Measurements from ENCODE around the gene GLT8D1. TPM values are rescaled to one million over a fixed set of nuclear protein-coding genes. Genes with fewer than 3 reads are reported as not detected.

Gene GLT8D1
- polyA plus RNA-seq, 1 donor: 53.8 TPM

DNA sequence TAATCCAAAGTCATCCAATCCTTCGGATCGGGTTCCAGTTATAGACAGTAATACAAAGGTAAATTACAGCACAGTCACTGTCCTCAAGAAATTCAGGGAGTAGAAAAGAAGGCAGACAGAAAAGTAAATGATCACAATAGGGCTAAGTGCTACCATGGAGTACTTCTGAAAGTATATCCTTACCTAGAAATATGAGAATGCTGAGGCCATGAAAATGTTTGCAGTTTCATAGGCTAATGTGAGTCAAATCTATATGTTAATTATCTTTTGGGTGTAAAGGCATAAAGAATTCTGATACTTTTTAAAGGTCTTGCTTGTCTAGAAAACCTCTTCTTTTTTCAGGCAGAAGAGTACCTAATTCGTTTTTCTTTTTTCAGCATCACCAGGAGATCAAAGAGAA, 49.7 kb downstream of the GLT8D1 start:
- Histone ChIP-seq H3K27ac (ENCODE audit: low read length) (no peak overlapping the region), H3K27me3 (ENCODE audit: control insufficient read depth, insufficient read depth, low read length) (no peaks in the 10 kb centered on the region), H3K36me3 (ENCODE audit: control insufficient read depth, insufficient read depth, low read length) (peaks cover 71% of the 10 kb centered on the region), H3K4me3 (ENCODE audit: low read length) (no peak overlapping the region), H3K9me3 (ENCODE audit: control insufficient read depth, low read depth, low read length) (no peaks in the 10 kb centered on the region), H3K4me1 (ENCODE audit: control insufficient read depth, insufficient read depth, low read length) (no peaks in the 10 kb centered on the region)
- DNase-seq: no peak
- WGBS (ENCODE audit: insufficient coverage, low lambda C conversion rate): 100% methylated on average over 1 of the region's 3 CpGs

DNA sequence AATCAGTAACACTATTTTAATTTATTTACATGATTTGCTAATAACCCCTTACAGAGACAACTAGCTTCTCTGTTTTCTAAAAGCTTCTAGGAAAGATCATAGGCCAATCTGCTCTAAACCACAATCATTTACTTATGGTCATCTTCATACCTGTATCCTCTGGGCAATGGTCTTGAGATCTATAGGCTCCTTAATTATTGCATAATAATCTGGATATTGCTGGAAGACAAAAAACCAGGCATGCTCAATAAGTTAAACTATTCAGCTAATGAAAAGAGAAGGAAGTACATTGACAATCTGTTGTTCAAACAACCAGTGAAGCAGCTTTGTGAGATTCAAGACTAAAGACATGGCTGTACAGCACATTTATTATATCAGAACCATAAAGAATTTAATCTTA, 54.0 kb downstream of the GLT8D1 start:
- Histone ChIP-seq H3K4me1 (ENCODE audit: control insufficient read depth, insufficient read depth, low read length) (no peaks in the 10 kb centered on the region), H3K27ac (ENCODE audit: low read length) (no peak overlapping the region), H3K9me3 (ENCODE audit: control insufficient read depth, low read depth, low read length) (no peaks in the 10 kb centered on the region), H3K27me3 (ENCODE audit: control insufficient read depth, insufficient read depth, low read length) (no peaks in the 10 kb centered on the region), H3K4me3 (ENCODE audit: low read length) (no peak overlapping the region), H3K36me3 (ENCODE audit: control insufficient read depth, insufficient read depth, low read length) (peaks cover 67% of the 10 kb centered on the region)
- no peak for DNase-seq

DNA sequence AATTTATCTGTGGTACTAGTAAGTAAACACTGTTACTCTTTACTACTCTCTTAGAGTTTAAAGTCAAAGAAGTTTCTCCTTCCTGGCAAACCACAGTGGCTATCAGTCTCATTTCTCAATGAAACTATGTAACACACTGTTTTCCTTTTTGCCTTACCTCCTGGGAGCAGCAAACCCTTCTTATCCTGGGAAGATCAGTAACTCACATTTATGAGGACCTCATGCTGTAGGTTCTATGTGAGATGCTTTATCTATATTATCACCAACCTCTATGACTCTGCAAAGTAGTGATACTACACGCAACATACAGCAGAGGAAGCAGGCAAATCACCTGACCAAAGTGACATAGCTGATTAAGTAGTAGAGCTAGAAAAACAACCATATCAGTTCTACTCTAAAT, 55.2 kb downstream of the GLT8D1 start:
- WGBS (ENCODE audit: insufficient coverage, low lambda C conversion rate): no CpG with 5 or more reads among the region's 1 CpG
- Histone ChIP-seq H3K9me3 (ENCODE audit: control insufficient read depth, low read depth, low read length) (no peaks in the 10 kb centered on the region), H3K36me3 (ENCODE audit: control insufficient read depth, insufficient read depth, low read length) (peaks cover 59% of the 10 kb centered on the region), H3K4me3 (ENCODE audit: low read length) (no peak overlapping the region), H3K27ac (ENCODE audit: low read length) (peak overlapping the region; percentile 24), H3K4me1 (ENCODE audit: control insufficient read depth, insufficient read depth, low read length) (no peaks in the 10 kb centered on the region), H3K27me3 (ENCODE audit: control insufficient read depth, insufficient read depth, low read length) (no peaks in the 10 kb centered on the region)
- peak; percentile 4 to 17 for DNase-seq

DNA sequence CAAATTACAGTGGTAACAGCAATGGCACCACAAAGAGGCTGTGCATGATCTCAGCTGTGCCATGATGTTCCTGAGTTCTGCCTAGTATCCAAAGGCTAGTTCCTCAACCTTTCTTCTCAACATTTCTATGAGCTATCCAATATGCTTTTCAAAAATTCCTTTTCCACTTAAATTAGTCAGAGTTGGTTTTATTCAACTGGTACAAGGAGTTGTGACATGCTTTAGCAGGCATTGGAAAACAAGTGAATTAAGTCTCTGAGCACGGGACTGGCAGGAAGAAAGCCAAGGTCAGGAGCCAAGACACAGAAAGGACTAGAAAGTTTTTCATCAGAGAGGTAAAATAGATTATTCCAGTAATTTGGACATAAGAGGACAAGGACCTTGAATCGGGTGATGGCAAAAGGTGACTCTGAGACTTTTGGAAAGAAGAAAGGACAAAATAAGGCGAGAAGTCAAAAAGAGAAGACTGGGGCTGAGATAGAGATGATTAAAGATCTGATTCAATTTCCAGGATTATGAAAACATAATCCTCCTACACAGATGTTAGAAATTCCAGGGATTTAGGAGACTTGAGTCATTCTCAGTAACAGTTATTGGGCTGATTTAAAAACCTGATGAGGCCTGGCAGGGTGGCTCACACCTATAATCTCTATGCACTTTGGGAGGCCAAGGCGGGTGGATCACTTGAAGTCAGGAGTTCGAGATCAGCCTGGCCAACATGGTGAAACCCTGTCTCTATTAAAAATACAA, 56.0 kb downstream of the GLT8D1 start:
- no peak for DNase-seq
- H3K4me3 ChIP-seq (ENCODE audit: low read length): no peak overlapping the region
- H3K4me1 ChIP-seq (ENCODE audit: control insufficient read depth, insufficient read depth, low read length): no peaks in the 10 kb centered on the region
- no peak overlapping the region for H3K27ac ChIP-seq (ENCODE audit: low read length)
- H3K36me3 ChIP-seq (ENCODE audit: control insufficient read depth, insufficient read depth, low read length): peaks cover 66% of the 10 kb centered on the region
- H3K27me3 ChIP-seq (ENCODE audit: control insufficient read depth, insufficient read depth, low read length): no peaks in the 10 kb centered on the region
- no peaks in the 10 kb centered on the region for H3K9me3 ChIP-seq (ENCODE audit: control insufficient read depth, low read depth, low read length)
- WGBS (ENCODE audit: insufficient coverage, low lambda C conversion rate): no CpG with 5 or more reads among the region's 5 CpGs

DNA sequence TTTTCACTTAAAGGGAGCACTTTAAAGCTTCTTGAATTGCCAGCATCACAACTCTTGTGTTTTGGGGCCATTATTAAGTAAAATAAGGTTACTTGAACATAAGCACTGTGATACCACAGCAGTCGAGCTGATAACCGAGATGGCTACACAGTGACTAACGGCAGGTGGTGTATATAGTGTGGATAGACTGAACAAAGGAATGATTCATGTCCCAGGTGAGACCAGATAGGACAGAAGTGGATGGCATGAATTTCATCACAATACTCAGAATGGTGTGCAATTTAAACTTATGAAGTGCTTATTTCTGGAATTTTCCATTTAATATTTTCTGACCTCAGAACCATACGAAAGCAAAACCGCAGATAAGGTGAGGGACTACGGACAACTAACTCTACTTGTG, 60.0 kb downstream of the GLT8D1 start:
- 93% methylated on average over 3 of the region's 6 CpGs for WGBS (ENCODE audit: insufficient coverage, low lambda C conversion rate)

More for the DNA sequence above, 60.0 kb downstream of the GLT8D1 start:
- Histone ChIP-seq H3K9me3 (ENCODE audit: control insufficient read depth, low read depth, low read length) (no peaks in the 10 kb centered on the region), H3K4me3 (ENCODE audit: low read length) (no peak overlapping the region), H3K4me1 (ENCODE audit: control insufficient read depth, insufficient read depth, low read length) (no peaks in the 10 kb centered on the region), H3K27ac (ENCODE audit: low read length) (no peak overlapping the region), H3K36me3 (ENCODE audit: control insufficient read depth, insufficient read depth, low read length) (peaks cover 70% of the 10 kb centered on the region), H3K27me3 (ENCODE audit: control insufficient read depth, insufficient read depth, low read length) (no peaks in the 10 kb centered on the region)
- DNase-seq: no peak

Other genes with a start within 250 kb of the GLT8D1 start
- gene STAB1, start 210.5 kb downstream of the GLT8D1 start, polyA plus RNA-seq: 43.5 TPM
- gene NT5DC2, start 171.9 kb downstream of the GLT8D1 start, polyA plus RNA-seq: 67.6 TPM
- gene UQCC5, start 169.2 kb downstream of the GLT8D1 start, polyA plus RNA-seq: 25.8 TPM
- gene PBRM1, start 19.9 kb downstream of the GLT8D1 start, polyA plus RNA-seq: 37.5 TPM
- 96.2 TPM for gene GNL3, start 19.8 kb downstream of the GLT8D1 start, polyA plus RNA-seq
- gene SPCS1, start 315 bp upstream of the GLT8D1 start, polyA plus RNA-seq: 166 TPM
- gene NEK4, start 65.1 kb upstream of the GLT8D1 start, polyA plus RNA-seq: 23.0 TPM
- gene ITIH1, start 71.8 kb upstream of the GLT8D1 start, polyA plus RNA-seq: 1.6 TPM
- 5.3 TPM for gene ITIH3, start 89.0 kb upstream of the GLT8D1 start, polyA plus RNA-seq
- gene ITIH4, start 124.9 kb upstream of the GLT8D1 start, polyA plus RNA-seq: 4.3 TPM
- 2.8 TPM for gene MUSTN1, start 129.2 kb upstream of the GLT8D1 start, polyA plus RNA-seq
- 5.9 TPM for gene STIMATE, start 191.8 kb upstream of the GLT8D1 start, polyA plus RNA-seq

All from large intestine (tissue), 3 donors.